ENCODE data around the gene ADAMTS9.

Gene ADAMTS9

GRCh38 chr3:64667138-64667537 is 20.7 kb downstream of the ADAMTS9 start:
- no peak overlapping the region for H3K27ac ChIP-seq
- TF ChIP-seq CTCF (IDR thresholded peaks at IDR 0.05): no peak
- H3K36me3 ChIP-seq (ENCODE audit: control insufficient read depth, insufficient read depth, low read length): no peaks in the 10 kb centered on the region
- H3K9ac ChIP-seq: no peak overlapping the region
- H3K4me1 ChIP-seq: no peaks in the 10 kb centered on the region
- no peaks in the 10 kb centered on the region for H3K9me3 ChIP-seq (ENCODE audit: control insufficient read depth, low read length)
- H2AFZ ChIP-seq: no peak overlapping the region
- H3K4me2 ChIP-seq (ENCODE audit: low read length): no peak overlapping the region
- H3K4me3 ChIP-seq (ENCODE audit: low read depth, low read length): no peak overlapping the region
- no peaks in the 10 kb centered on the region for H3K79me2 ChIP-seq
- H3K27me3 ChIP-seq (ENCODE audit: control insufficient read depth, insufficient read depth, low read length): no peaks in the 10 kb centered on the region

DNA sequence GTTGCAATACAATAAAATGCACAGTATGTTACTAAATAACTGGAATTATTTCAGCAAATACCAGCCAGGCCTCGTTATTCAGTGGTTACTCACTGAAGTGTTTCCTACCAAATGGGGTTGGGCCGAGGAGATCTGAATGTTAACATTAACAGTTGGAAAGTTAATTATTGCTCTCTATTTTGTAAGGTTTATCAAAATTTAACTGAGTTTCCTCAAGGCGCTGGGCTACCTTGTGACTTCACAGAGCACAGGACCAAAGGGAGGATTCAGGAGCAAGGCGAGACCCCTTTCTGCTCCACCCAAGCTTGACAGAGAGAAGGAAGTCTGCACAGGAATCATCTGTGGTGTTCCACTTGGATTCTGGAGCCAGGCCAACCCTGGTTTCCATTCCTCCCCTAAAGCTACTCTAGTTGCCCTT is 21.6 kb downstream of the ADAMTS9 start:
- Histone ChIP-seq H3K4me2 (ENCODE audit: low read length) (no peak overlapping the region), H2AFZ (no peak overlapping the region), H3K9me3 (ENCODE audit: control insufficient read depth, low read length) (no peaks in the 10 kb centered on the region), H3K4me3 (ENCODE audit: low read depth, low read length) (no peak overlapping the region), H3K36me3 (ENCODE audit: control insufficient read depth, insufficient read depth, low read length) (no peaks in the 10 kb centered on the region), H3K27ac (no peak overlapping the region), H3K79me2 (no peaks in the 10 kb centered on the region), H3K4me1 (no peaks in the 10 kb centered on the region), H3K9ac (no peak overlapping the region), H3K27me3 (ENCODE audit: control insufficient read depth, insufficient read depth, low read length) (no peaks in the 10 kb centered on the region)
- no peak for TF ChIP-seq CTCF (IDR thresholded peaks at IDR 0.05)

DNA sequence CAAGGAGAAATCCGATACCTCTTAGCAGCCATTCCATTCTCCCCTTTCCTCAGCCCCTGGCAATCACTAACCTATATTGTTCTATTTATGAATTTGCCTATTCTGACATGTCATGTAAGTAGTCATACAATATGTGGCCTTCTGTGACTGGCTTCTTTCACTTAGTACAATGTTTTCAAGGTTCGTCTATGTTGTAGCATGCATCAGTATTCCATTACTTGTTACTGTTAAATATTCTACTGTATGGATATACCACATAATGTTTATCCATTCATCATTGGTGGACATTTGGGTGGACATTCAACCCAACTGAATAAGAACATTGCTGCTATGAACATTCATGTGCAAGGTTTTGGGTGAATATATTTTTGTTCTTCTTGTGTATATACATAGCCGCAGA is 23.4 kb downstream of the ADAMTS9 start:
- H3K4me1 ChIP-seq: no peaks in the 10 kb centered on the region

GRCh38 chr3:64659617-64659978 is 28.2 kb downstream of the ADAMTS9 start:
- Histone ChIP-seq H3K9me3 (ENCODE audit: control insufficient read depth, low read length) (no peaks in the 10 kb centered on the region), H3K9ac (no peak overlapping the region), H3K4me3 (ENCODE audit: low read depth, low read length) (no peak overlapping the region), H3K79me2 (no peaks in the 10 kb centered on the region), H2AFZ (no peak overlapping the region), H3K4me1 (no peaks in the 10 kb centered on the region), H3K27me3 (ENCODE audit: control insufficient read depth, insufficient read depth, low read length) (no peaks in the 10 kb centered on the region), H3K27ac (no peak overlapping the region), H3K4me2 (ENCODE audit: low read length) (no peak overlapping the region), H3K36me3 (ENCODE audit: control insufficient read depth, insufficient read depth, low read length) (no peaks in the 10 kb centered on the region)
- no peak for TF ChIP-seq CTCF (IDR thresholded peaks at IDR 0.05)

More for the DNA sequence above, 23.4 kb downstream of the ADAMTS9 start:
- no peak for TF ChIP-seq CTCF (IDR thresholded peaks at IDR 0.05)
- H3K79me2 ChIP-seq: no peaks in the 10 kb centered on the region
- no peaks in the 10 kb centered on the region for H3K9me3 ChIP-seq (ENCODE audit: control insufficient read depth, low read length)
- no peak overlapping the region for H3K4me2 ChIP-seq (ENCODE audit: low read length)
- H2AFZ ChIP-seq: no peak overlapping the region
- H3K27me3 ChIP-seq (ENCODE audit: control insufficient read depth, insufficient read depth, low read length): no peaks in the 10 kb centered on the region
- H3K9ac ChIP-seq: no peak overlapping the region
- no peak overlapping the region for H3K4me3 ChIP-seq (ENCODE audit: low read depth, low read length)
- H3K36me3 ChIP-seq (ENCODE audit: control insufficient read depth, insufficient read depth, low read length): no peaks in the 10 kb centered on the region
- no peak overlapping the region for H3K27ac ChIP-seq

DNA sequence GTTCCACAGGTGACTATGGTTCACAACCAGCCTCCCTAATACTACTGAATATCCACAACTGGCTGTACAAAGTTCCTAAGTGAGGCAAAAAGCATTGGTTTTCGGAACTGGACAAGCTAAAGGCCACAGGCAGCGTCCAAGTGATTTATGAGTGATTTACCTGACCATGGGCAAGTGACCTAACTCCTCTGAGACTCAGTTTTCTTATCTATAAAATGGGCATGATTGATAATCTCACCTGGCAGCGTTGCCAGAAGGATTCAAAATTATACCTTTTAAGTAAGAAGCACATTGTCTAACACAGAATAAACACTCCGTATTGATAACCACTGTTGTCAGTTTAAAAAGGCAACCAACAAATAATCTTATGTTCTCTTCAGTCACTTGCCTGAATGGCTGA is 29.8 kb downstream of the ADAMTS9 start:
- Histone ChIP-seq H2AFZ (no peak overlapping the region), H3K27me3 (ENCODE audit: control insufficient read depth, insufficient read depth, low read length) (no peaks in the 10 kb centered on the region), H3K9me3 (ENCODE audit: control insufficient read depth, low read length) (no peaks in the 10 kb centered on the region), H3K4me1 (no peaks in the 10 kb centered on the region), H3K4me3 (ENCODE audit: low read depth, low read length) (no peak overlapping the region), H3K9ac (no peak overlapping the region), H3K27ac (no peak overlapping the region), H3K79me2 (no peaks in the 10 kb centered on the region), H3K4me2 (ENCODE audit: low read length) (no peak overlapping the region), H3K36me3 (ENCODE audit: control insufficient read depth, insufficient read depth, low read length) (no peaks in the 10 kb centered on the region)
- no peak for TF ChIP-seq CTCF (IDR thresholded peaks at IDR 0.05)

Data from parathyroid adenoma (tissue), 2 donors.